KBM-7 (cell line): ENCODE data around the gene KCNT1.

Source experiments
- DNase-seq: peaks from one replicate; pipeline ENCODE4 v3.0.0-alpha.2; 2015
- in situ Hi-C: fragments of 300-500 bp; cut with MboI; formaldehyde crosslinking; loops from 2 replicates; pipeline ENCODE4 v1.14.3; 2020; ENCODE audit warnings: low sequenced_read_pairs, low pct_unique_long_range_greater_than_20kb, mixed read lengths

The KCNT1 gene

GRCh38 chr9:135822374-135822755 is 120.4 kb downstream of the KCNT1 start:
- in situ Hi-C loops, result no loop called here
- no peak for DNase-seq

DNA sequence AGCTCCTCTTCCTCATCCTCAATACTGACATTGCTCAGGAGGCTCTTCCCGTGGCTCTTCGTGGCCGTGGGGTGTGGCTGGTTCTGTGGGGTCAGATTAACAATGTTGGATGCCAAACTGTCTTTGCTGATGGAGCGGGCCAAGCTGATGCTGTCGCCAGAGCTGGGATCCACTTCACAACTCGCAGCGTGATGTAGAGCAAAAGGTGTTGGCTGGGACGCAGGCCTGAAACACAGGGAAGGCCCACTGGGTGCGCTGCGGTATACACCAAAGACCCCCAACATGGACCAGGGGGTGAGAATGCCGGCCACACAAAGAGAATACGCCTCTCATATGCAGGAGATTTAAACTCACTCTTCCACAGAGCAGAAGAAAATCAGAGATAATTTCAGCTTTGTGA is 121.1 kb downstream of the KCNT1 start:
- in situ Hi-C loops, result no loop called here
- no peak for DNase-seq

DNA sequence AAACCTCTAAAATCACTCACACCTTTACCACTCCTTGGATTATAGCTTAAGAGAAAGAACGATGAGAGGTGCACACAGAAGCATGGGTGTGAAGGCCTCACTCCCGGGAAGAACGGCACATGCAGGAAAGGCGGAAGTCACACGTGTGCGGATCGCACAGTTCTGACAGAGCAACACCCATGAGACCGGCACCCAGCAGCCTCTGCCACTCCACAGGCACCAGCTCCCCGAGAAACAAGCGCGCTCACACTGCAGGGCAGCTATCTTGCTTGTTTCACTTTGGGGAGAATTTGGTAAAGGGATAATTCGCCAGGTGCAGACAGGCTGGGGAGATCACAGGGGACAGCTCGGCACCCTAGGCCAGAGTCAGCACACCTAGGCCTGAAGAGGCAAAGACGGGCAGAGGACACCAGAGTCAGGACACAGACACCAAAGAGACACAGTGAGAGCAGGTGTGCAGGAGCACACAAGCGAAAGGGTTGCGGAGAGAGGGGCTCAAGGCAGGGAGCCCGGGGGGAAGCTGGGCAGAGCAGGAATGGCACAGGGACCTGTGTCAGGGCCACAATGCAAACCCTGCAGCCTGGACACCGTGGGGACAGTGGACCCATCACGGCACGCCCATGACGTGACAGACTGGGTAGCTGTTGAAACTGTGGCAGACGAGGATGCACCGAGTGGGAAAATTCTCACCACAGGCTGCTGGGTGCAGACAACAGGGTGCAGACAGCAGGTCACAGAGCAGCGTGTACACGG is 123.6 kb downstream of the KCNT1 start:
- in situ Hi-C loops, result no loop called here
- DNase-seq, result no peak

DNA sequence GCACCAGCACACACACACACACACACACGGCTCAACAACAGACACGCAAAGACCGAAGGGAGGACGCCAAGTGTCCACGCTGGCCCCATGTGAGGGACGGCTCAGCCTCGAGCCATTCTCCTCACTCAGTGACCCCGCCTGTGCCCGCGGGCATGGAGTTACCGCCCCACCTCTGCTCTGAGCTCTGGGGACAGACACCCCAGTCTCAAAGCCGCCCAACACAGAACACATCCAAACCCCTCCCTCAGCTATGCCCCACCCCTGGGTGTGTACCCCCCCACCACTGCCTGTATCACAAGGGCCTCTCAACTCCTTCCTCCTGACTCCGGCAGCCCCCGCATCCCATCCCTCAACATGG is 124.2 kb downstream of the KCNT1 start:
- in situ Hi-C loops, result no loop called here
- no peak for DNase-seq

GRCh38 chr9:135827301-135827700 is 125.3 kb downstream of the KCNT1 start:
- in situ Hi-C loops, result no loop called here
- no peak for DNase-seq

- in situ Hi-C loops, result no loop called here
- DNase-seq, result no peak
These were observed 126.0 kb downstream of the KCNT1 start for GRCh38 chr9:135827866-135828580.

DNA sequence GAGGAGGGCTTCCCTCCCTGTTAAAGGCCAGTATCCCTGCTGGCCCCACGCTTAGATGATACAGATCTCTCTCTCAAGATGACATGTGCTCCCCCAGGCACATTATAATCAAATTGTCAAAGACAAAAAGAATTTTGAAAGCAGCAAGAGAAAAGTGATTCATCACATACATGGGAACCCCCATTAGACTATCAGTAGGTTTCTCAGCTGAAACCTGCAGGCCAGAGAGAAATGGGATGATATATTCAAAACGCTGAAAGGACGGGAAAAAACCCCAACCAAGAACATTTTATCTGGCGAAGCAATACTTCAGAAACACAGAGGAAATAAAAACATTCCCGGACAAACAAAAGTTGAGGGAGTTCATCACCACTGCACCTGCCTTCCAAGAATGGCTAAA is 126.7 kb downstream of the KCNT1 start:
- DNase-seq, result no peak
- in situ Hi-C loops, result no loop called here

DNA sequence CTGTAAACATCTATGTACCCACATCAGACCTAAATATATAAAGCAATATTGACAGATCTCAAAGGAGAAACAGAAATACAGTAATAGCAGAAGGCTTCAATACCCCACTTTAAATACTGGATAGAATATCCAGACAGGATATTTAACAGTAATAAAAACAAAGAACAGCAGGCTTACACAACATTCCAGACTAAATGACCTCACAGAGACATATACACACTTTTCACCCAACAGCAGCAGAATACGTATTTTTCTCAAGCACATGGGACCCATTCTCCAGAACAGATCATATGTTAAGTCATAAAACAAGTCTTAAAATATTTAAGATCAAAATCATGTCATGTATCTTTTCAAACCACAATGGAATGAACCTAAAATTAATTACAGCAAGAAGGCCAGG is 128.5 kb downstream of the KCNT1 start:
- in situ Hi-C loops, result no loop called here
- DNase-seq, result no peak

GRCh38 chr9:135833864-135834263 is 131.9 kb downstream of the KCNT1 start:
- no peak for DNase-seq
- in situ Hi-C loops, result no loop called here

DNA sequence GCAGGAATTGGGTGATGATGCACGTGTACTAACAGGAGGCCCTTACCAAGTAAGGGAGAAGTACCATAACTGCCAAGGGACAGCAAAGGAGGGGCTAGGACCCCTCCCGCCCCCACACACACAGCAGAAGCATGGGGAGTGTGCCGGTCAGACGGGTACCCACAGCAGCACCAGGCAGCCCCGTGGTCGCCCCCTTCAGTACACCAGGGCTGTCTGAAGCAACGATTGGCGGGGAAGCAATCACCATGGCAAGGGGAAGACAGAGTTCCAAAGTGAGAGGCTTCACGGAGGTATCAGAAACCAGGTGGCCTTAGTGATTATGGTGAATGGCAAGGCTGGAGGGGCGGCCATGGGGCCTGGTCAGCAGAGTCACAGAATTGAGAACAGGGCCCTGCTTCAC is 133.1 kb downstream of the KCNT1 start:
- in situ Hi-C loops, result no loop called here
- DNase-seq, result no peak

DNA sequence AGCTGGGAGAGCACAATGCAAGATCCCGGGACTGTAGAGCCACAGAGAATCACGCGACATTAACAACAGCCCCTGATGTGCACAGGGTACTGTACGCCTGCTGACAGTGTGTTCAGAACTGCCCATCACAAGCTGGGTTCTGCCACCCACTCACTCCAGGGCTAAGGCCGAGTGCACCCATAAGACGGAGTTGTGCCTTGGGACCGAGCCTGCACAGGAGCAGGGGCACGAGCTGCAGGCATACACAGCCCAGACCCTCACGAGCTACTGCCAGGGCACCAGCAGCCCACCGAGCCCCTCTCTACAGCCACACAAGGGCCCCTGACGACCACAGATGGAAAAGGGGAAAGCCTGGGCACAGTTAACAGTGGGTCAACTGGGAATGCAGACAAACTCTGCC is 137.5 kb downstream of the KCNT1 start:
- in situ Hi-C loops, result no loop called here
- no peak for DNase-seq

- in situ Hi-C loops, result no loop called here
- no peak for DNase-seq
These were observed 138.1 kb downstream of the KCNT1 start for GRCh38 chr9:135840107-135840506.

GRCh38 chr9:135840539-135840938 is 138.6 kb downstream of the KCNT1 start:
- in situ Hi-C loops, result no loop called here
- no peak for DNase-seq
